H1 (cell line): ENCODE measurements around the gene NOTUM. TPM values are rescaled to one million over a fixed set of nuclear protein-coding genes. Genes with fewer than 3 reads are reported as not detected.

ENCODE experiments used
- CTCF ChIA-PET: fragments of 300-600 bp; sonication (Branson Sonifier 250); formaldehyde crosslinking; loops from one replicate; lab custom pipeline; 2021; ENCODE audit not compliant: partially characterized antibody; lab: Charles Lee
- POLR2A ChIA-PET: fragments of 300-600 bp; sonication (Branson Sonifier 250); formaldehyde crosslinking; loops from one replicate; lab custom pipeline; 2021; ENCODE audit warnings: inconsistent platforms; ENCODE audit not compliant: partially characterized antibody; lab: Charles Lee
- DNase-seq, 2 experiments: peaks; one replicate each; pipeline versions ENCODE4 v3.0.0 to v3.0.0-alpha.2; 2010 to 2022; ENCODE audit warnings: low spot score in 2 of 2, low read depth in 1 of 2, mixed read lengths in 1 of 2
- FAIRE-seq: peaks from 2 replicates; lab custom pipeline; 2011; peaks lifted over from hg19 to GRCh38; lab: Jason Lieb, UNC
- H2AFZ ChIP-seq: 2 replicates; pipeline ENCODE4 v1.8.1; 2012; ENCODE audit warnings: low read length, inconsistent platforms
- H2AK5ac ChIP-seq: 2 replicates; pipeline ENCODE4 v1.6.1; 2013; ENCODE audit warnings: low read depth, low read length
- H2BK120ac ChIP-seq: replicated peaks from 2 replicates; pipeline ENCODE3; 2013; ENCODE audit warnings: low read depth, low read length, inconsistent platforms
- H2BK12ac ChIP-seq: 2 replicates; pipeline ENCODE4 v1.6.1; 2013; ENCODE audit warnings: low read depth, low read length
- H2BK15ac ChIP-seq: 2 replicates; pipeline ENCODE4 v1.6.1; 2013; ENCODE audit warnings: low read length
- H2BK20ac ChIP-seq: 2 replicates; pipeline ENCODE4 v1.6.1; 2013; ENCODE audit warnings: low read length
- H2BK5ac ChIP-seq: 2 replicates; pipeline ENCODE4 v1.6.1; 2013; ENCODE audit warnings: low read depth, low read length
- H3K14ac ChIP-seq: 2 replicates; pipeline ENCODE4 v1.6.1; 2013; ENCODE audit warnings: inconsistent platforms; ENCODE audit not compliant: insufficient read length
- H3K18ac ChIP-seq: 2 replicates; pipeline ENCODE4 v1.6.1; 2013; ENCODE audit warnings: low read length; ENCODE audit errors: extremely low read depth
- H3K23ac ChIP-seq: 2 replicates; pipeline ENCODE4 v1.6.1; 2013; ENCODE audit warnings: inconsistent platforms; ENCODE audit not compliant: insufficient read length
- H3K23me2 ChIP-seq: 2 replicates; pipeline ENCODE4 v1.6.1; 2013; ENCODE audit warnings: low read depth, low read length
- H3K27ac ChIP-seq: 2 replicates; pipeline ENCODE4 v1.6.1; 2011; ENCODE audit warnings: low read depth, low read length, inconsistent platforms
- H3K27me3 ChIP-seq, 4 experiments: replicated peaks in 1 of 4; 1 replicate in 1 of 4; 2 replicates in 3 of 4; pipeline versions ENCODE4 v1.6.1 to v1.8.1; 2011 to 2013; ENCODE audit warnings: low read length in 3 of 4, mild to moderate bottlenecking in 3 of 4, inconsistent platforms in 2 of 4, mixed read lengths in 2 of 4, moderate library complexity in 1 of 4; ENCODE audit not compliant: control insufficient read depth in 3 of 4, insufficient read depth in 3 of 4; ENCODE audit errors: extremely low read depth in 1 of 4
- H3K36me3 ChIP-seq, 4 experiments: 2 replicates each; pipeline versions ENCODE4 v1.6.1 to v1.8.1; 2011 to 2013; ENCODE audit warnings: mild to moderate bottlenecking in 4 of 4, low read length in 3 of 4, moderate library complexity in 2 of 4, control low read depth in 1 of 4, inconsistent platforms in 1 of 4; ENCODE audit not compliant: insufficient read depth in 4 of 4, control insufficient read depth in 2 of 4
- H3K4ac ChIP-seq: replicated peaks from 2 replicates; pipeline ENCODE3; 2013; ENCODE audit warnings: low read length, low read depth, mixed read lengths, inconsistent platforms; ENCODE audit not compliant: insufficient read length
- H3K4me1 ChIP-seq, 4 experiments: replicated peaks in 1 of 4; 1 replicate in 1 of 4; 2 replicates in 3 of 4; pipeline versions ENCODE4 v1.6.1 to v1.8.1; 2011 to 2013; ENCODE audit warnings: low read length in 3 of 4, inconsistent platforms in 2 of 4, mixed read lengths in 1 of 4; ENCODE audit not compliant: insufficient read depth in 4 of 4, control insufficient read depth in 3 of 4
- H3K4me2 ChIP-seq, 2 experiments: 2 replicates each; pipeline versions ENCODE4 v1.6.1 to v1.8.1; 2011 to 2013; ENCODE audit warnings: low read depth in 2 of 2, low read length in 2 of 2, control low read depth in 1 of 2, inconsistent platforms in 1 of 2, mild to moderate bottlenecking in 1 of 2; ENCODE audit not compliant: insufficient read depth in 1 of 2
- H3K4me3 ChIP-seq, 4 experiments: fragments of 200-600, 300-600 bp in 1 of 4; sonication (generic), shearing (Covaris generic), sonication (Bioruptor Twin) in 1 of 4; 2 replicates each; pipeline versions ENCODE4 v1.5.1 to v1.8.1; 2011 to 2016; ENCODE audit warnings: low read length in 4 of 4, low read depth in 3 of 4, control low read depth in 2 of 4, inconsistent platforms in 2 of 4, mild to moderate bottlenecking in 2 of 4, mixed read lengths in 1 of 4, moderate library complexity in 1 of 4; ENCODE audit not compliant: insufficient read depth in 2 of 4; ENCODE audit errors: extremely low read depth in 1 of 4
- H3K56ac ChIP-seq: replicated peaks from 2 replicates; pipeline ENCODE3; 2013; ENCODE audit warnings: low read depth, mild to moderate bottlenecking, mixed read lengths, low read length, inconsistent platforms; ENCODE audit not compliant: insufficient read length
- H3K79me1 ChIP-seq: 2 replicates; pipeline ENCODE4 v1.6.1; 2013; ENCODE audit warnings: low read depth, low read length, control low read depth
- H3K79me2 ChIP-seq, 2 experiments: 2 replicates each; pipeline versions ENCODE4 v1.6.1 to v1.8.1; 2012 to 2013; ENCODE audit warnings: low read length in 2 of 2, mild to moderate bottlenecking in 2 of 2, inconsistent platforms in 1 of 2; ENCODE audit not compliant: insufficient read depth in 2 of 2, control insufficient read depth in 1 of 2
- H3K9ac ChIP-seq, 4 experiments: replicated peaks in 1 of 4; 1 replicate in 1 of 4; 2 replicates in 3 of 4; pipeline versions ENCODE4 v1.6.1 to v1.8.1; 2011 to 2013; ENCODE audit warnings: low read depth in 3 of 4, low read length in 3 of 4, control low read depth in 2 of 4, mild to moderate bottlenecking in 2 of 4, moderate library complexity in 2 of 4, inconsistent platforms in 1 of 4; ENCODE audit errors: extremely low read depth in 1 of 4
- H3K9me3 ChIP-seq, 2 experiments: 2 replicates each; pipeline versions ENCODE4 v1.6.1 to v1.8.1; 2012 to 2013; ENCODE audit warnings: mild to moderate bottlenecking in 2 of 2, moderate library complexity in 2 of 2, control low read depth in 1 of 2, inconsistent platforms in 1 of 2, low read depth in 1 of 2, low read length in 1 of 2, mixed read lengths in 1 of 2; ENCODE audit not compliant: insufficient read depth in 2 of 2
- H4K20me1 ChIP-seq, 2 experiments: replicated peaks in 1 of 2; 2 replicates each; pipeline versions ENCODE3 to v1.8.1; 2011 to 2013; ENCODE audit warnings: inconsistent platforms in 2 of 2, low read length in 2 of 2, mild to moderate bottlenecking in 1 of 2; ENCODE audit not compliant: insufficient read depth in 2 of 2, control insufficient read depth in 1 of 2
- H4K5ac ChIP-seq: 2 replicates; pipeline ENCODE4 v1.6.1; 2013; ENCODE audit warnings: low read length, low read depth, mixed read lengths, inconsistent platforms; ENCODE audit not compliant: insufficient read length
- H4K8ac ChIP-seq: 2 replicates; pipeline ENCODE4 v1.8.0; 2013; ENCODE audit warnings: mild to moderate bottlenecking, moderate library complexity, low read length, inconsistent platforms; ENCODE audit not compliant: insufficient read depth; ENCODE audit errors: extremely low read depth
- H4K91ac ChIP-seq: replicated peaks from 2 replicates; pipeline ENCODE3; 2013; ENCODE audit warnings: low read length, mixed read lengths, inconsistent platforms; ENCODE audit not compliant: insufficient read length
- BACH1 ChIP-seq: IDR thresholded peaks from 2 replicates; pipeline ENCODE4 v1.6.1; 2012; ENCODE audit warnings: low read length, improper control_type of control experiment
- CEBPB ChIP-seq: IDR thresholded peaks from 2 replicates; pipeline ENCODE4 v1.6.1; 2012; ENCODE audit warnings: low read depth, low read length
- EGR1 ChIP-seq: IDR thresholded peaks from 2 replicates; pipeline ENCODE4 v1.6.1; 2011; ENCODE audit warnings: low read depth, low read length, borderline replicate concordance
- FOSL1 ChIP-seq: IDR thresholded peaks from 2 replicates; pipeline ENCODE4 v1.6.1; 2011; ENCODE audit warnings: mild to moderate bottlenecking, low read depth, low read length, moderate library complexity; ENCODE audit not compliant: insufficient read depth
- HDAC2 ChIP-seq, 2 experiments: fragments of 300-600 bp in 1 of 2; sonication (generic) in 1 of 2; IDR thresholded peaks; 2 replicates each; pipeline ENCODE4 v1.6.1; 2011 to 2012; ENCODE audit warnings: low read depth in 2 of 2, low read length in 2 of 2, mild to moderate bottlenecking in 2 of 2, moderate library complexity in 2 of 2, borderline replicate concordance in 1 of 2, inconsistent platforms in 1 of 2
- JUN ChIP-seq: IDR thresholded peaks from 2 replicates; pipeline ENCODE4 v1.6.1; 2011; ENCODE audit warnings: low read depth, mild to moderate bottlenecking, improper control_type of control experiment, low read length
- KDM5A ChIP-seq: fragments of 200-600 bp; IDR thresholded peaks from 2 replicates; pipeline ENCODE4 v1.7.1; 2012; ENCODE audit warnings: mild to moderate bottlenecking, low read length, inconsistent platforms, mixed read lengths
- POLR2AphosphoS5 ChIP-seq: IDR thresholded peaks from 2 replicates; pipeline ENCODE4 v1.6.1; 2011; ENCODE audit warnings: low read depth, low read length
- RFX5 ChIP-seq: IDR thresholded peaks from 2 replicates; pipeline ENCODE4 v1.6.1; 2011; ENCODE audit warnings: low read depth, low read length, improper control_type of control experiment, borderline replicate concordance
- SIRT6 ChIP-seq: IDR thresholded peaks from one replicate; pipeline ENCODE4 v1.7.1; 2012; ENCODE audit warnings: low read length, inconsistent platforms
- TAF1 ChIP-seq: IDR thresholded peaks from 2 replicates; pipeline ENCODE4 v1.6.1; 2011; ENCODE audit warnings: mild to moderate bottlenecking, low read depth, low read length
- TBP ChIP-seq: IDR thresholded peaks from 2 replicates; pipeline ENCODE4 v1.6.1; 2011; ENCODE audit warnings: low read depth, low read length, improper control_type of control experiment
- WGBS, 2 experiments: shearing (Covaris generic) in 1 of 2; methylation state at CpG; one replicate each; pipeline versions ENCODE4 v1.1.6 to v1.1.7; 2013 to 2015; ENCODE audit warnings: low lambda C conversion rate in 2 of 2, mixed read lengths in 2 of 2, inconsistent platforms in 1 of 2, low coverage in 1 of 2, missing lambda C conversion rate in 1 of 2; ENCODE audit not compliant: insufficient replicate concordance in 2 of 2, insufficient coverage in 1 of 2, insufficient read length in 1 of 2; ENCODE audit errors: extremely low coverage in 1 of 2, missing lambda C conversion rate in 1 of 2; 5-methylcytosine and 5-hydroxymethylcytosine counted together
- polyA plus RNA-seq, 7 experiments: library from polyadenylated mRNA; depleted of rRNA in 3 of 7; stranded (reverse) in 5 of 7; unstranded in 2 of 7; fragments of >200 nt in 5 of 7; fragments of 200-250 nt in 2 of 7; gene quantifications; 1 replicate in 5 of 7; 2 replicates in 1 of 7; 4 replicates in 1 of 7; pipeline versions ENCODE4 v1.2.1 to v1.2.3, GENCODE V29; 2011 to 2013; ENCODE audit warnings: missing spikeins in 2 of 7, mixed read lengths in 2 of 7
- total RNA-seq: library from RNA; stranded (reverse); fragmentation: NEBNext Ultra II Directional; extraction: Animal tissue kit (Norgen Biotek cat#: 25700); gene quantifications from 2 replicates; pipeline ENCODE4 v1.2.1, GENCODE V29; 2021
- TF ChIP-seq, protein P1 (sequence below): IDR thresholded peaks from 2 replicates; pipeline ENCODE4 v1.6.1; 2012; ENCODE audit warnings: inconsistent platforms

NOTUM gene
- total and polyA plus RNA-seq, 2 of the 8 experiments (the other 6 are each of a cell fraction or from before 2014, with no cell fraction given) = 0.45 to 0.76 TPM

DNA sequence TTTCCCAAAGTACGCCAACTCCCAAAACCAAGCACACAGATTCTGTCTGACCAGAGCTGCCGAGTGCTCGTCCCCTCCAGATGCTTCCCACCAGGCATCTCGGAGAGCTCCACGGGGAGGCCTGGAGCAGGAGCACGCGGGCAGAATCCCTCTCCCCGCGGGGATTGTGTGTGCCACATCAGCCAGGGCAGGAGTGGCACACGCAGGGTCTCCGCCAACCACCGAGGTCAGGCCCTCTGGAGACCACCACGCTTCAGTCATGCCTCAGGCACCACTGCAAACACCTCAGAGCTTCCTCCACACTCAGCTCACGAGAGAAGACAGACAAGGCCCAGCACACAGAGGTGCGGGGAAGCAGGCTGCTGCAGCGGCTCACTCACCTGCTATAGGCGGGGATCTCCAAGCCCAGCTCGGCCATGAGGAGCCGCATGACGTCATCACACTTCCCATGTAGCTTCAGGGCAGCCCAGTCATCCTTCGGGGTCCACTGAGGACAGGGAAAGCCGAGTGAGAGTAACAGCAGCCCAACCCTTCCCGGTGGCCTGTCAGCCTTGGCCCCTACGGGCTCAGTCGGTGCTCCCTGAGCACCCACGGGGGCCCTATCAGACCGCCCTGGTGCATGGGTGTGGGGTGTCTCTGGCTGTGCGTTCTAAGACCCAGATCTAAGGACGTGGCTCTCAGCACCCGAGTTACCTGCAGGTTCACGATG is 47.4 kb downstream of the NOTUM start:
- no peak overlapping the region for H3K18ac ChIP-seq
- ChIA-PET POLR2A (interaction anchor here (0.6 to 8.7 kb wide), 5 partner anchors 10 to 103 kb away, joined by 3 to 135 read pairs (median 4); partner anchors contain the start of genes MAFG and NPB), CTCF (interaction anchor here (0.9 to 2.8 kb wide), 7 partner anchors 12 to 292 kb away, joined by 3 to 12 read pairs (median 5); partner anchors contain the start of genes MAFG and NOTUM)
- no peak overlapping the region for H3K4me3 ChIP-seq
- H3K36me3 ChIP-seq = peaks cover 8 to 25% (median 19%) of the 10 kb centered on the region in 4 experiments
- no peak overlapping the region for H2AK5ac ChIP-seq
- H3K27ac ChIP-seq = no peak overlapping the region
- peaks cover 11% of the 10 kb centered on the region for H3K23me2 ChIP-seq
- no peak overlapping the region for H2BK20ac ChIP-seq
- H3K56ac ChIP-seq = no peak overlapping the region
- H3K79me1 ChIP-seq = peaks cover 2% of the 10 kb centered on the region
- peaks cover 0 to 10% of the 10 kb centered on the region in 2 experiments; a peak in 2 of 4 replicates for H3K79me2 ChIP-seq
- H2BK15ac ChIP-seq = no peak overlapping the region
- H4K20me1 ChIP-seq = peaks cover 6 to 42% of the 10 kb centered on the region in 2 experiments
- no peak overlapping the region for H4K91ac ChIP-seq
- no peak overlapping the region for H2AFZ ChIP-seq
- no peak overlapping the region for H3K4ac ChIP-seq
- H3K14ac ChIP-seq = no peak overlapping the region
- no peak for DNase-seq
- no peak overlapping the region for H2BK120ac ChIP-seq
- H3K9ac ChIP-seq = no peak overlapping the region
- peaks cover 0 to 4% (median 2%) of the 10 kb centered on the region in 4 experiments; a peak in 2 of 7 replicates for H3K27me3 ChIP-seq
- no peak overlapping the region for H3K4me2 ChIP-seq
- H4K8ac ChIP-seq = no peak overlapping the region
- no peak overlapping the region for H3K23ac ChIP-seq
- H2BK5ac ChIP-seq = no peak overlapping the region
- H2BK12ac ChIP-seq = no peak overlapping the region
- 94% methylated on average over 31 of the region's 31 CpGs; no CpG with 5 or more reads in 1 of the 2 experiments for WGBS, 2 experiments
- no peak for FAIRE-seq
- H3K9me3 ChIP-seq = no peaks in the 10 kb centered on the region
- peaks cover 0 to 20% (median 8%) of the 10 kb centered on the region in 4 experiments; a peak in 6 of 7 replicates for H3K4me1 ChIP-seq
- no peak overlapping the region for H4K5ac ChIP-seq
- TF ChIP-seq POLR2AphosphoS5 = no peak
- TF ChIP-seq EGR1 = no peak
- no peak for TF ChIP-seq TAF1
- TF ChIP-seq BACH1 = no peak
- no peak for TF ChIP-seq RFX5
- no peak for TF ChIP-seq CEBPB
- TF ChIP-seq KDM5A = no peak
- TF ChIP-seq JUN = no peak
- no peak for TF ChIP-seq FOSL1
- no peak for TF ChIP-seq TBP
- TF ChIP-seq, protein P1, sequence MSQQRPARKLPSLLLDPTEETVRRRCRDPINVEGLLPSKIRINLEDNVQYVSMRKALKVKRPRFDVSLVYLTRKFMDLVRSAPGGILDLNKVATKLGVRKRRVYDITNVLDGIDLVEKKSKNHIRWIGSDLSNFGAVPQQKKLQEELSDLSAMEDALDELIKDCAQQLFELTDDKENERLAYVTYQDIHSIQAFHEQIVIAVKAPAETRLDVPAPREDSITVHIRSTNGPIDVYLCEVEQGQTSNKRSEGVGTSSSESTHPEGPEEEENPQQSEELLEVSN = no peak
- TF ChIP-seq HDAC2 (IDR thresholded peaks at IDR 0.05; ENCODE audit: borderline replicate concordance in 1 of 2, low read depth in 2 of 2, low read length in 2 of 2) = no peak
- no peak for TF ChIP-seq SIRT6
